Inferior parietal cortex (tissue), 1 donor: Measurements from ENCODE around the gene POC1B.
A peak's percentile ranks its signal among the peaks of the same experiment; 100 is the strongest.

ENCODE experiments used
- DNase-seq: peaks from one replicate; pipeline ENCODE4 v3.0.0-alpha.2; 2016; ENCODE audit errors: extremely low spot score

Gene POC1B

GRCh38 chr12:89539426-89540223 lies 13.8 kb upstream of the POC1B start:
- no peak for DNase-seq

- DNase-seq: no peak
These were observed 13.1 kb upstream of the POC1B start for GRCh38 chr12:89538897-89539296.

GRCh38 chr12:89537389-89537788 lies 11.5 kb upstream of the POC1B start:
- no peak for DNase-seq

GRCh38 chr12:89529738-89530137 lies 3.9 kb upstream of the POC1B start:
- DNase-seq: peak; percentile 72

- DNase-seq: no peak
These were observed 2.6 kb upstream of the POC1B start for GRCh38 chr12:89528434-89528833.

GRCh38 chr12:89525305-89525823 lies 483 bp downstream of the POC1B start:
- no peak for DNase-seq

GRCh38 chr12:89524541-89525304 lies 1.1 kb downstream of the POC1B start, which contains the start of gene GALNT4:
TSS of gene GALNT4 (minus strand) at chr12:89524796. CDS start at chr12:89524549, 247 bp downstream.
- DNase-seq: peak; percentile 77

GRCh38 chr12:89523843-89524540 lies 1.9 kb downstream of the POC1B start:
- no peak for DNase-seq

GRCh38 chr12:89523393-89523792 lies 2.5 kb downstream of the POC1B start:
- DNase-seq: no peak

- no peak for DNase-seq
These were observed 4.3 kb downstream of the POC1B start for GRCh38 chr12:89521364-89522223.

GRCh38 chr12:89517720-89518119 lies 8.1 kb downstream of the POC1B start:
- DNase-seq: no peak

- no peak for DNase-seq
These were observed 9.2 kb downstream of the POC1B start for GRCh38 chr12:89516633-89517032.

GRCh38 chr12:89514751-89515150 lies 11.1 kb downstream of the POC1B start:
- no peak for DNase-seq

GRCh38 chr12:89513544-89513943 lies 12.3 kb downstream of the POC1B start:
- DNase-seq: no peak

- DNase-seq: no peak
These were observed 18.6 kb downstream of the POC1B start for GRCh38 chr12:89507015-89507824.

- no peak for DNase-seq
These were observed 19.8 kb downstream of the POC1B start for GRCh38 chr12:89506050-89506449.

GRCh38 chr12:89504560-89505346 lies 21.1 kb downstream of the POC1B start:
- DNase-seq: no peak

GRCh38 chr12:89501793-89502192 lies 24.1 kb downstream of the POC1B start:
- no peak for DNase-seq

- DNase-seq: no peak
These were observed 26.0 kb downstream of the POC1B start for GRCh38 chr12:89499857-89500256.
